HepG2 (cell line): ENCODE results near the gene TAF3. TPM values are rescaled to one million over a fixed set of nuclear protein-coding genes. Genes with fewer than 3 reads are reported as not detected.

Experiments
- ATAC-seq: fragments of 200-7000 bp; cut with Tn5 transposase; 3 replicates; pipeline ENCODE4 v1.9.1; 2020; ENCODE audit warnings: mild to moderate bottlenecking, moderate library complexity
- BruUV-seq: library from RNA; stranded (reverse); fragments of 400-500 nt; replicated peaks from 2 replicates; lab custom pipeline; 2021; lab: Mats Ljungman, UMichigan
- CTCF ChIA-PET: fragments of 300-600 bp; formaldehyde crosslinking; extraction: SDS; loops from one replicate; lab custom pipeline; 2021; ENCODE audit warnings: low total read pairs, inconsistent platforms, low intra/inter-chr PET ratio; lab: Yijun Ruan, JAX
- POLR2A ChIA-PET: fragments of 350-600 bp; sonication (Branson Sonifier 250); formaldehyde crosslinking; loops from one replicate; lab custom pipeline; 2020; ENCODE audit warnings: antibody characterized with exemption, inconsistent platforms; lab: Yijun Ruan, JAX
- DNase-seq: peaks from one replicate; pipeline ENCODE4 v3.0.0-alpha.2; 2015; ENCODE audit warnings: low spot score
- FAIRE-seq: peaks from 3 replicates; lab custom pipeline; 2011; peaks lifted over from hg19 to GRCh38; lab: Jason Lieb, UNC
- H2AFZ ChIP-seq: one replicate; pipeline ENCODE4 v1.6.1; 2011; ENCODE audit warnings: low read length, inconsistent platforms
- H3K27ac ChIP-seq: fragments of 300-600 bp; 3 replicates; pipeline ENCODE4 v1.8.0; 2011; ENCODE audit warnings: mixed run types, mild to moderate bottlenecking, mixed read lengths, low read length, inconsistent platforms; ENCODE audit not compliant: insufficient read depth; ENCODE audit errors: extremely low read length
- H3K27me3 ChIP-seq, 2 experiments: fragments of 200-600 bp in 1 of 2; 2 replicates in 1 of 2; 3 replicates in 1 of 2; pipeline versions ENCODE4 v1.6.0 to v1.8.0; 2011; ENCODE audit warnings: low read length in 2 of 2, mild to moderate bottlenecking in 2 of 2, moderate library complexity in 2 of 2, inconsistent platforms in 1 of 2; ENCODE audit not compliant: insufficient read depth in 2 of 2, control insufficient read depth in 1 of 2
- H3K36me3 ChIP-seq, 2 experiments: fragments of 200-600 bp in 1 of 2; replicated peaks in 1 of 2; 2 replicates in 1 of 2; 3 replicates in 1 of 2; pipeline versions ENCODE4 v1.5.1 to v1.8.0; 2011; ENCODE audit warnings: low read length in 2 of 2, inconsistent platforms in 1 of 2; ENCODE audit not compliant: insufficient read depth in 2 of 2, control insufficient read depth in 1 of 2
- H3K4me1 ChIP-seq: 2 replicates; pipeline ENCODE4 v1.5.1; 2012; ENCODE audit warnings: low read length, inconsistent platforms; ENCODE audit not compliant: insufficient read depth
- H3K4me2 ChIP-seq: 2 replicates; pipeline ENCODE4 v1.6.0; 2011; ENCODE audit warnings: low read depth, low read length, inconsistent platforms
- H3K4me3 ChIP-seq, 3 experiments: fragments of 200-600 bp in 1 of 3; sonication (generic), shearing (Covaris generic) in 1 of 3; replicated peaks in 1 of 3; 2 replicates each; pipeline ENCODE4 v1.5.1; 2011 to 2016; ENCODE audit warnings: low read length in 3 of 3, inconsistent platforms in 2 of 3, low read depth in 2 of 3, mild to moderate bottlenecking in 2 of 3, control low read depth in 1 of 3, mixed read lengths in 1 of 3; ENCODE audit not compliant: insufficient read depth in 1 of 3
- H3K79me2 ChIP-seq: one replicate; pipeline ENCODE4 v1.6.1; 2011; ENCODE audit warnings: low read length, inconsistent platforms; ENCODE audit not compliant: insufficient read depth
- H3K9ac ChIP-seq: 2 replicates; pipeline ENCODE4 v1.6.0; 2011; ENCODE audit warnings: mild to moderate bottlenecking, low read depth, low read length, inconsistent platforms; ENCODE audit not compliant: insufficient read depth
- H3K9me3 ChIP-seq: 2 replicates; pipeline ENCODE4 v1.5.1; 2012; ENCODE audit warnings: mild to moderate bottlenecking, low read length
- H4K20me1 ChIP-seq: 2 replicates; pipeline ENCODE4 v1.6.0; 2011; ENCODE audit warnings: inconsistent platforms, mild to moderate bottlenecking, low read length, moderate library complexity; ENCODE audit not compliant: insufficient read depth
- ATF1 ChIP-seq: IDR thresholded peaks from 2 replicates; pipeline ENCODE4 v1.6.1; 2016; ENCODE audit warnings: mild to moderate bottlenecking, control low read depth
- ATRX ChIP-seq: sonication (generic); formaldehyde crosslinking; IDR thresholded peaks from 2 replicates; pipeline ENCODE4 v1.4.0; 2020; ENCODE audit warnings: missing genetic modification reagents, borderline replicate concordance
- EZH2 ChIP-seq: conservative IDR thresholded peaks from 2 replicates; pipeline ENCODE4 v1.6.1; 2012; ENCODE audit warnings: mild to moderate bottlenecking, low read depth, low read length, moderate library complexity
- FOXA1 ChIP-seq, 2 experiments: fragments of 450-650 bp in 1 of 2; sonication (generic) in 1 of 2; formaldehyde crosslinking in 1 of 2; IDR thresholded peaks; 2 replicates each; pipeline versions ENCODE4 v1.4.0 to v1.6.1; 2016 to 2020; ENCODE audit warnings: missing genetic modification reagents in 1 of 2
- HDAC2 ChIP-seq: sonication (generic); formaldehyde crosslinking; IDR thresholded peaks from 2 replicates; pipeline ENCODE4 v1.4.0; 2020; ENCODE audit warnings: missing genetic modification reagents
- NFE2L2 ChIP-seq: fragments of 150-350 bp; IDR thresholded peaks from 2 replicates; pipeline ENCODE4 v1.6.1; 2014; ENCODE audit warnings: low read length
- PAF1 ChIP-seq: IDR thresholded peaks from 2 replicates; pipeline ENCODE4 v1.6.1; 2016; ENCODE audit warnings: missing genetic modification reagents, missing compliant biosample characterization
- RAD21 ChIP-seq: fragments of 450-650 bp; formaldehyde crosslinking; IDR thresholded peaks from 2 replicates; pipeline ENCODE4 v1.5.0; 2020; ENCODE audit warnings: mild to moderate bottlenecking
- U2AF2 ChIP-seq: fragments of 200-400 bp; formaldehyde crosslinking; IDR thresholded peaks from 2 replicates; pipeline ENCODE4 v1.6.1; 2017; ENCODE audit warnings: low read depth, mild to moderate bottlenecking, low read length
- ZNF451 ChIP-seq: sonication (generic); formaldehyde crosslinking; IDR thresholded peaks from 2 replicates; pipeline ENCODE4 v1.5.0; 2020; ENCODE audit warnings: mild to moderate bottlenecking, missing genetic modification reagents
- ZNF570 ChIP-seq: sonication (generic); formaldehyde crosslinking; IDR thresholded peaks from 2 replicates; pipeline ENCODE4 v1.4.0; 2020; ENCODE audit warnings: mild to moderate bottlenecking, missing genetic modification reagents, borderline replicate concordance
- ZNF670 ChIP-seq: sonication (generic); formaldehyde crosslinking; IDR thresholded peaks from 2 replicates; pipeline ENCODE4 v1.8.0; 2022; ENCODE audit warnings: mild to moderate bottlenecking, missing genetic modification reagents, borderline replicate concordance
- ZNF841 ChIP-seq: sonication (generic); formaldehyde crosslinking; IDR thresholded peaks from 2 replicates; pipeline ENCODE4 v1.8.1; 2023; ENCODE audit warnings: missing genetic modification reagents, borderline replicate concordance
- WGBS: methylation state at CpG from one replicate; pipeline ENCODE4 v1.1.6; 2017; ENCODE audit warnings: low lambda C conversion rate; 5-methylcytosine and 5-hydroxymethylcytosine counted together
- in situ Hi-C: cut with HindIII; loops from 2 replicates; pipeline ENCODE4 v1.10.0; 2017; ENCODE audit warnings: low pct_unique_long_range_greater_than_20kb; ENCODE audit not compliant: extremely low pct_ligation_motif_present
- intact Hi-C: fragments of 100-400 bp; cut with micrococcal nuclease; formaldehyde crosslinking; loops from one replicate; pipeline ENCODE4 v1.10.0; 2022; ENCODE audit not compliant: unreplicated experiment
- polyA plus RNA-seq, 8 experiments: library from polyadenylated mRNA; depleted of rRNA in 3 of 8; stranded (reverse) in 7 of 8; unstranded in 1 of 8; fragments of >200 nt; fragmentation: Illumina TruSeq in 4 of 8; extraction: Trizol in 4 of 8; gene quantifications; 2 replicates each; pipeline versions ENCODE4 v1.2.1 to v1.2.3, GENCODE V29; 2011 to 2016; ENCODE audit warnings: low read depth in 4 of 8, missing spikeins in 1 of 8, mixed read lengths in 1 of 8; ENCODE audit not compliant: insufficient read depth in 1 of 8
- total RNA-seq, 5 experiments: library from RNA; depleted of rRNA; stranded (reverse); fragments of >200 nt; fragmentation: Illumina TruSeq; extraction: Trizol; gene quantifications; 2 replicates each; pipeline ENCODE4 v1.2.3, GENCODE V29; 2016; ENCODE audit warnings: low read depth in 1 of 5

Gene TAF3
- total and polyA plus RNA-seq, 2 of the 13 experiments (the other 11 are each of a cell fraction or from before 2014, with no cell fraction given), result 1.7 to 2.9 TPM

DNA sequence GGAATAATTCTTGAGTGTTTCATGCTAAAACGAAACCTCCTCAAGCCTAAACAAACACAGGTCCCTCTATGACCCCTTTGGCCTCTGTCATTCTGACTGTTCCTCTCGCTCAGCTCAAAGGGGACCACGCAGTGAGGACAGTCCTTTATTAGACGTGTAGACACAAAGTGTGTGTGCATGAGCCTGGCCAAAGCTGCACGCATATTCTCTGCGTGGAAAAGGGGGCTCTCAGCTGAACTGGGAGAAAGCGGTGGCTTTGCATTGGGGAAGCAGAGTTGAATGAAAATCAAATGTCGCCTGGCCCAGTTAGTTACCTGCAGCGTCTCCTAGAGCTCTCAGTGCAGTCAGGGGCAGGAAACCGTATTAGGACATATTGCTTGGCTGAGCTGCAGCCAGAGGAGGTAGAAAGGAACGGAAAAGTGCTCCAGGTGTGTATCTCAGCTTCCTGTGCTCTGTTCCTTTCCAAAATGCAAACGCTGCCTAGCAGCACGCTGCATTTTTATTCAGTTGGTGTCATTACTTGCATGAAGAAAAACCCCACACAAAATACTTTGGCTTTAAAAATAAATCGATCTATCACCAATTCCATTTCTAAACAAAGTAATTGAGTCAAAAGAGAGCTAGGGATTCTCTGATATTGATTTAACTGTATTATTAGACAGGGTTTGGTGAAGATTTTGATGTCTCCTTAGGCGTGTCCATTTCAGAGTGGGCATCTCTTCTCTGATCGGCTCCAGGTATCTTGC, 241.1 kb downstream of the TAF3 start:
- ATAC-seq, result peak; percentile 25; the same call in 2 of the 3 replicates
- CTCF ChIA-PET, result no interaction called here
- intact Hi-C loops, result no loop called here

DNA sequence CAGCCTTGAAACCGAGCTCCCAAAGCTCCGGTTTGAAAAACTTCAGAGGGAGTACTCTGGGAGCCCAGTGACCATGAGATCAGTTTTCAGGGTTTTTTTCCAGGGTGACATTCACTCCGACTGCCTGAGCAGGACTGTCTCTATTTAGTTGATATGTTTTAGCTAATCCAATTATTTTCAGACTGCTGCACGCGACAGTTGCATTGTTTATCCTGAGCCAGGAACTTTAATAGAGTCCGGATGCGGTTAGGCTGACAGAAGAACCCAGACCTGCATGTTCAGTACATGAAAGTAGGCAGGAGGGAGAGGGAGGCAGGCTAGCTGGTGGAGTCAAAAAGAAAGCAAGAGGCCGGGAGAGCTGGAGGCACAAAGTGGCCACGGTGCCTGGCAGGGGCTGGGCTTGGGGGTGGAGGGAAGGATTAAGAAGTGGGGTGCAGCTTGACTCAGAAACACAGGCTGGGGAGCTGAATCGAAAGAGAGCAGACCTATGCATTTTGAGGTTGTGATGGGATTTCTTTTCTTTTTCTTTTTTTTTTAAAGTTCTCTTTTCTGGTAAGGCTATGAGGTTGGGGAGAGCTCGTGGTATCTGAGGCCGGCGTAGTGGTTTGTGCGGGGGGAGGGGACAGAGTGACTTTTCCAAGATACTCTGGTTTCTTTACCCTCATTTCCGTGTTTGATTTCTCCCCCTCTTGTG, 241.9 kb downstream of the TAF3 start:
- no TSS peak for BruUV-seq
- TF ChIP-seq HDAC2 (CRISPR knock-in tag) (no peak), RAD21 (no peak), ZNF670 (no peak), NFE2L2 (no peak), ZNF570 (CRISPR knock-in tag) (no peak), PAF1 (CRISPR knock-in tag) (no peak), FOXA1 (IDR thresholded peaks at IDR 0.05) (no peak), FOXA1 (CRISPR knock-in tag; IDR thresholded peaks at IDR 0.05) (no peak), ATRX (CRISPR knock-in tag) (no peak), ATF1 (no peak), ZNF841 (CRISPR knock-in tag) (no peak), U2AF2 (no peak)
- DNase-seq (no peak), FAIRE-seq (no peak), ATAC-seq (no peak)
- H3K4me1 ChIP-seq, result no peaks in the 10 kb centered on the region
- ChIA-PET CTCF (no interaction called here), POLR2A (no interaction called here)
- no peaks in the 10 kb centered on the region for H3K36me3 ChIP-seq
- WGBS, result 14% methylated on average over 15 of the region's 15 CpGs
- intact Hi-C loops (no loop called here), in situ Hi-C loops (no loop called here)
- H3K4me3 ChIP-seq, result no peak overlapping the region
- H3K9me3 ChIP-seq, result no peaks in the 10 kb centered on the region
- H3K9ac ChIP-seq, result no peak overlapping the region
- H3K79me2 ChIP-seq, result no peaks in the 10 kb centered on the region
- peaks cover 26 to 93% of the 10 kb centered on the region in 2 experiments for H3K27me3 ChIP-seq
- no peak overlapping the region for H2AFZ ChIP-seq
- no peaks in the 10 kb centered on the region for H4K20me1 ChIP-seq
- H3K27ac ChIP-seq, result no peak overlapping the region
- no peak overlapping the region for H3K4me2 ChIP-seq

More for the DNA sequence above, 241.1 kb downstream of the TAF3 start:
- H3K4me3 ChIP-seq, result no peak overlapping the region
- H3K9me3 ChIP-seq, result no peaks in the 10 kb centered on the region
- H3K4me2 ChIP-seq, result no peak overlapping the region
- in situ Hi-C loops, result no loop called here
- peaks cover 26 to 90% of the 10 kb centered on the region in 2 experiments for H3K27me3 ChIP-seq
- H2AFZ ChIP-seq, result no peak overlapping the region
- WGBS, result 17% methylated on average over 16 of the region's 16 CpGs
- H3K36me3 ChIP-seq, result no peaks in the 10 kb centered on the region
- no TSS peak for BruUV-seq
- H3K9ac ChIP-seq, result no peak overlapping the region
- no peaks in the 10 kb centered on the region for H3K79me2 ChIP-seq
- TF ChIP-seq EZH2 (peak; percentile 43; the same call in 1 of the 2 replicates), ZNF451 (CRISPR knock-in tag) (no peak)
- no peaks in the 10 kb centered on the region for H3K4me1 ChIP-seq
- FAIRE-seq (no peak), DNase-seq (no peak)
- POLR2A ChIA-PET, result no interaction called here
- no peaks in the 10 kb centered on the region for H4K20me1 ChIP-seq
- H3K27ac ChIP-seq, result no peak overlapping the region
